Activated T-helper 2 cell treated with anti-CD3 and anti-CD28 coated beads, Interferon-gamma antibody, Interleukin-2, Interleukin-4, amounts not matched to agents 10 μg/mL and 5 μg/mL and 100 μg/mL, durations not matched to agents 14 hours and 24 hours and 36 hours (primary cell): Measurements from ENCODE around the gene RTTN. TPM values are rescaled to one million over a fixed set of nuclear protein-coding genes. Genes with fewer than 3 reads are reported as not detected.

ENCODE experiments used
- DNase-seq: peaks from one replicate; pipeline ENCODE4 v3.0.0; 2021; ENCODE audit warnings: low spot score
- H3K27ac Mint-ChIP-seq: one replicate; pipeline ENCODE4 v1.8.0; 2021; ENCODE audit warnings: mixed read lengths
- H3K27me3 Mint-ChIP-seq: one replicate; pipeline ENCODE4 v1.8.0; 2021; ENCODE audit warnings: low read depth, mixed read lengths
- H3K36me3 Mint-ChIP-seq: one replicate; pipeline ENCODE4 v1.8.0; 2021; ENCODE audit warnings: low read depth, mixed read lengths
- H3K4me1 Mint-ChIP-seq: one replicate; pipeline ENCODE4 v1.8.0; 2021; ENCODE audit warnings: low read depth, mixed read lengths
- H3K4me3 Mint-ChIP-seq: one replicate; pipeline ENCODE4 v1.8.0; 2021; ENCODE audit warnings: low read depth, mild to moderate bottlenecking, moderate library complexity, mixed read lengths
- H3K9me3 Mint-ChIP-seq: one replicate; pipeline ENCODE4 v1.8.0; 2021; ENCODE audit warnings: mixed read lengths
- intact Hi-C: fragments of 100-400 bp; cut with micrococcal nuclease; formaldehyde crosslinking; loops from one replicate; pipeline ENCODE4 v1.15.1; 2023
- total RNA-seq: library from RNA; stranded (reverse); gene quantifications from 2 replicates; pipeline ENCODE4 v1.2.3, GENCODE V29; 2022

Gene RTTN
- total RNA-seq, 1 donor from 2014 or later: 21.0 TPM

- Mint-ChIP-seq H3K9me3 (no peaks in the 10 kb centered on the region), H3K27me3 (no peaks in the 10 kb centered on the region), H3K27ac (no peak overlapping the region), H3K4me1 (no peaks in the 10 kb centered on the region), H3K4me3 (no peak overlapping the region), H3K36me3 (peaks cover 37% of the 10 kb centered on the region)
- no peak for DNase-seq
- intact Hi-C loops: no loop called here
These were observed 180.7 kb downstream of the RTTN start for GRCh38 chr18:70024829-70025228.

GRCh38 chr18:70024093-70024492 lies 181.4 kb downstream of the RTTN start:
- no peak for DNase-seq
- H3K4me1 Mint-ChIP-seq: no peaks in the 10 kb centered on the region
- no peak overlapping the region for H3K4me3 Mint-ChIP-seq
- H3K9me3 Mint-ChIP-seq: no peaks in the 10 kb centered on the region
- H3K27me3 Mint-ChIP-seq: no peaks in the 10 kb centered on the region
- H3K36me3 Mint-ChIP-seq: peaks cover 43% of the 10 kb centered on the region
- no peak overlapping the region for H3K27ac Mint-ChIP-seq
- intact Hi-C loops: no loop called here

- Mint-ChIP-seq H3K27me3 (no peaks in the 10 kb centered on the region), H3K36me3 (peaks cover 39% of the 10 kb centered on the region), H3K9me3 (no peaks in the 10 kb centered on the region), H3K4me3 (no peak overlapping the region), H3K4me1 (no peaks in the 10 kb centered on the region), H3K27ac (no peak overlapping the region)
- DNase-seq: no peak
- intact Hi-C loops: no loop called here
These were observed 182.9 kb downstream of the RTTN start for GRCh38 chr18:70022636-70023035.

- Mint-ChIP-seq H3K27me3 (no peaks in the 10 kb centered on the region), H3K36me3 (peaks cover 46% of the 10 kb centered on the region)
- intact Hi-C loops: no loop called here
These were observed 184.0 kb downstream of the RTTN start for GRCh38 chr18:70021498-70021897.

DNA sequence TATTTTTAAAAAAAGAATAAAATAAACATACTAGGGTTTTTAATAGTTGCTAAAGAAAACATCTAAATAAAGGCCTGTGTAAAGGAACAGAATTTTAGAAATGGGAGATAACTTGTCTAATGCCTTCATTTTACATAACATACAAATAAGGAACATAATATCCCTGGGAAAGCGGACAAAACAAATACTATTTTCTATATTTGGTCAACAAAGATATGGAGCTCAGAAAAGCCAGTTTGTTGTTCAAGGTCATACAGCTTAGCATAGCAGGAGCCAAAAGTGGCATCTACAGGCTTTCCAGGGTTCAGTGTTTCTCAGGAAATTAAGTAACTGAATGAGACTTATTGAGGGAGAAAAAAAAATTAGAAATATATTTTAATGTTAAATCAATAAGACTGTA lies 184.4 kb downstream of the RTTN start:
- Mint-ChIP-seq H3K4me3 (no peak overlapping the region), H3K27me3 (no peaks in the 10 kb centered on the region), H3K4me1 (peaks cover 2% of the 10 kb centered on the region), H3K9me3 (no peaks in the 10 kb centered on the region), H3K36me3 (peaks cover 48% of the 10 kb centered on the region), H3K27ac (no peak overlapping the region)
- intact Hi-C loops: no loop called here
- no peak for DNase-seq

More at GRCh38 chr18:70021498-70021897, 184.0 kb downstream of the RTTN start:
- DNase-seq: no peak
- Mint-ChIP-seq H3K27ac (no peak overlapping the region), H3K9me3 (no peaks in the 10 kb centered on the region), H3K4me3 (no peak overlapping the region), H3K4me1 (peaks cover 1% of the 10 kb centered on the region)

DNA sequence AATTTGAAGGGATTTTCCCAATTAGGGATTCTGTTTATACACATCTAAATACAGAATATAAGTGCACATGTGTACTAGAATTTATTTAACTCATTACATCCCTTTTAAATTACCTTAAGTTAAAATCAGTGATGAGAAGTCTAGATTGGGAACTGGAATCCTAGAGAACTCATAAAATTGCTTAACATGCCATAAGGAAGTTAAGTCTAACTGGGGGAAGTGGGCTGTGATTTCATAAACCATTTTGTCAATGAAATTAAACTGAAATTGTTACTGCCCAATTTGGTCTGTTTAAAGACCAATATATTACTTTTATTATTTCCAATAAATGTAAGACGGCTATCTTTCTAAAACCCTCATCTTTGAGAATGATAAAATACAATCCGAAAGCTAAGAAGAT lies 185.5 kb downstream of the RTTN start:
- no peak overlapping the region for H3K27ac Mint-ChIP-seq
- no peaks in the 10 kb centered on the region for H3K27me3 Mint-ChIP-seq
- no peak overlapping the region for H3K4me3 Mint-ChIP-seq
- no peak for DNase-seq
- peaks cover 46% of the 10 kb centered on the region for H3K36me3 Mint-ChIP-seq
- intact Hi-C loops: no loop called here
- peaks cover 2% of the 10 kb centered on the region for H3K4me1 Mint-ChIP-seq
- no peaks in the 10 kb centered on the region for H3K9me3 Mint-ChIP-seq

DNA sequence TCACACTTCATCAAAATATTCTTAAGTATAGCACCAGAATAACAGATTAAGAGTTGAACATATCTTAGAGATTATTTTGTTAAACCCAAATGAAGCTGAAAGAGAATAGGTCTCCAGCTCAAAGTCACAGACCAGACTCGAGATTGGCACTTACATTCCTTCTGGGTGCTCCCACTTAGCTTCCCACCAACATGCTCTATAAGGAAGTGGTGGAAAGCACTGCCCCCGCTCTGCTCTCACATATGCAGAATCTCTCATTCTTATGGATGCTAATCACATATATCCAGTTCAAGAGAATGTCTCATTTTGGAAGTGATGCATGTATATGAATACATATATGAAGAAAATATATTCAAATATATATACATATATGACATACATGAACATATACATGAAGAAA lies 186.4 kb downstream of the RTTN start:
- H3K27me3 Mint-ChIP-seq: no peaks in the 10 kb centered on the region
- intact Hi-C loops: no loop called here
- H3K36me3 Mint-ChIP-seq: peaks cover 40% of the 10 kb centered on the region
- H3K4me3 Mint-ChIP-seq: no peak overlapping the region
- H3K27ac Mint-ChIP-seq: no peak overlapping the region
- DNase-seq: no peak
- no peaks in the 10 kb centered on the region for H3K9me3 Mint-ChIP-seq
- H3K4me1 Mint-ChIP-seq: peaks cover 2% of the 10 kb centered on the region

DNA sequence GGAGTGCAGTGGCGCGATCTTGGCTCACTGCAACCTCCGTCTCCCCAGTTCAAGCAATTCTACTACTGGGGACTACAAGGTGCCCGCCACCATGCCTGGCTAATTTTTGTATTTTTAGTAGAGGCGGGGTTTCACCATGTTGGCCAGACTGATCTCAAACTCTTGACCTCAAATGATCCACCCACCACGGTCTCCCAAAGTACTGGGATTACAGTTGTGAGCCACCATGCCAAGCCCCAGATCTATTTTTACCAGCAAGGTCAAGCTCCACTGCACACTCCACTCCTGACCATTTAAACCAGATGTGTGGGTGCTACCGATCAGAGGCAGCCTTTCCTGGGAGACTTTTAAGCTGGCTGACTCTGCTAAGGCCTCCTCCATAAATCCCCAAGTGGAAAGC lies 190.4 kb downstream of the RTTN start:
- Mint-ChIP-seq H3K27me3 (no peaks in the 10 kb centered on the region), H3K4me3 (no peak overlapping the region), H3K36me3 (peaks cover 36% of the 10 kb centered on the region), H3K27ac (no peak overlapping the region), H3K4me1 (peaks cover 2% of the 10 kb centered on the region), H3K9me3 (peaks cover 8% of the 10 kb centered on the region)
- intact Hi-C loops: no loop called here
- DNase-seq: no peak

DNA sequence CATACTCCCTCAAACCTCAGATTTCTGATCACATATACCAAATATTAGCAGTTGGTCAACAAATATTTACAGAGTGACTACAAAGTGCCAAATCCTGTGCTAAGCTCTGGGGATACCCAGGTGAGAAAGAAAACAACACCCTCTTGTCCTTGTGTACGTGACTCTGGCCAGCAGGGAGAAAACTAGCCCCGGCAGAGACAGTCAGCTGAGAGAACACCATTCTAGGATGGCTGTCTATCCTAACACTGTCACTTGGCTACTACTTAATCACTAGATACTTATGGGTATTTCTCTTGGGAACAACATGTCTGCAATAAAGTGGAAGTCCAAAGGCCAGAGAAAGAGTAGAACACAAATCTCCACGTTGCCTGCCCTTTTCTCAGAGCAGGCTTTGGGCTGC lies 199.9 kb downstream of the RTTN start:
- no peak overlapping the region for H3K4me3 Mint-ChIP-seq
- peaks cover 30% of the 10 kb centered on the region for H3K36me3 Mint-ChIP-seq
- no peak overlapping the region for H3K27ac Mint-ChIP-seq
- H3K4me1 Mint-ChIP-seq: peaks cover 1% of the 10 kb centered on the region
- intact Hi-C loops: no loop called here
- H3K9me3 Mint-ChIP-seq: peaks cover 6% of the 10 kb centered on the region
- DNase-seq: no peak
- H3K27me3 Mint-ChIP-seq: no peaks in the 10 kb centered on the region

GRCh38 chr18:70004696-70005095 lies 200.8 kb downstream of the RTTN start:
- H3K4me3 Mint-ChIP-seq: no peak overlapping the region
- H3K27ac Mint-ChIP-seq: no peak overlapping the region
- no peaks in the 10 kb centered on the region for H3K9me3 Mint-ChIP-seq
- peaks cover 1% of the 10 kb centered on the region for H3K4me1 Mint-ChIP-seq
- H3K36me3 Mint-ChIP-seq: peaks cover 24% of the 10 kb centered on the region
- intact Hi-C loops: no loop called here
- no peak for DNase-seq
- no peaks in the 10 kb centered on the region for H3K27me3 Mint-ChIP-seq

DNA sequence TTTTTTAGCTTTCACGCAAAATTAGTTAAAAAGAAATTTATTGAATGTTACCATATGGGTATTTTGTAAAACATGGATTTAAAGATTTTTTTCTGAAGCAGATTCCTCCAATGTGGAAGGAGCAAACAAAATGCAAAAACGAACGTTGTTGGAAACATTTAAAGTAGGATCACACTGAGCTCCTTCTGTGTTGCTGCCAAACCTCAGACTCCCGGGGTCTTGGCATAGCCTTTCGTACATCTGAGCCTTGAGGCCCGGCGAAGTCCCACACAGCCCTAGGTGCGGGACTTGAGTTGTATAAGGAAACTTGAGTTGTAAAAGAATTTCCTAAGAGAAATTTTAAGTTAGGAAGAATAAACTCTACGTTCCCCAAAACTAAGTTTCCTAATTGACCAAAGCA lies 205.8 kb downstream of the RTTN start:
- Mint-ChIP-seq H3K4me1 (peaks cover 14% of the 10 kb centered on the region), H3K9me3 (no peaks in the 10 kb centered on the region), H3K36me3 (peaks cover 35% of the 10 kb centered on the region)

DNA sequence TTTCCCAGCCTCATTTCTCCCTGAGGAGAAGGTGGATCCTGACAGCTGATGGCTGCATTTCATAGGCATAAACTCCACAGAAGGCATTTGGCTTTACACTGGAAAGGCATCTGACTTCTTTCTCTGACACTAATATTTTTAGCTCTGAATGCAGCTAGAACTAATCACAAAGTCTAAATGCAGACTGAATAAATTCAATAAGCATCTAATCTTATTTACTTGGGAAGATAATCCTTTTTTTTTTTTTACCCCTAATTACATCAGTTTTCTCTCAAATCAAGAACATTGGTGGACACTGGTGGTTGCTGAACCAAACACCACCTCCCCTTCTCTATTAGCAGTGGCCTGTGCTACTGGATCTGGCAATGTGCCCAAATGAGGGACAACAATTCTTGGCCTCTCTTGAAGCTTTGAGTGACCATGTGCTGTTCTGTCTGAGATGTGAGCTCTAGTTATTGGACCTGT lies 206.9 kb downstream of the RTTN start:
- DNase-seq: no peak
- peaks cover 22% of the 10 kb centered on the region for H3K4me1 Mint-ChIP-seq
- peaks cover under 1% of the 10 kb centered on the region for H3K9me3 Mint-ChIP-seq
- H3K27me3 Mint-ChIP-seq: no peaks in the 10 kb centered on the region
- intact Hi-C loops: no loop called here
- no peak overlapping the region for H3K4me3 Mint-ChIP-seq
- no peak overlapping the region for H3K27ac Mint-ChIP-seq
- peaks cover 35% of the 10 kb centered on the region for H3K36me3 Mint-ChIP-seq

More for the DNA sequence above, 205.8 kb downstream of the RTTN start:
- DNase-seq: no peak
- Mint-ChIP-seq H3K27ac (no peak overlapping the region), H3K4me3 (no peak overlapping the region), H3K27me3 (no peaks in the 10 kb centered on the region)
- intact Hi-C loops: no loop called here

- DNase-seq: no peak
- Mint-ChIP-seq H3K4me3 (no peak overlapping the region), H3K36me3 (peaks cover 44% of the 10 kb centered on the region), H3K4me1 (peaks cover 26% of the 10 kb centered on the region), H3K27me3 (no peaks in the 10 kb centered on the region), H3K9me3 (peaks cover 12% of the 10 kb centered on the region), H3K27ac (peak overlapping the region; percentile 60)
- intact Hi-C loops: no loop called here
These were observed 208.3 kb downstream of the RTTN start for GRCh38 chr18:69996951-69997798.
